IPS DF 19.7 (cell line): ENCODE measurements around the gene TRAF7.

ENCODE experiments used
- DNase-seq: peaks from one replicate; pipeline ENCODE4 v3.0.0-alpha.2; 2013; ENCODE audit warnings: low read depth, low spot score

Gene TRAF7

GRCh38 chr16:2147981-2148671, 7.5 kb upstream of the TRAF7 start, which contains the start of gene RAB26:
RAB26 (plus strand) TSS chr16:2148625; CDS start chr16:2148784, 159 bp downstream.
- no peak for DNase-seq

DNA sequence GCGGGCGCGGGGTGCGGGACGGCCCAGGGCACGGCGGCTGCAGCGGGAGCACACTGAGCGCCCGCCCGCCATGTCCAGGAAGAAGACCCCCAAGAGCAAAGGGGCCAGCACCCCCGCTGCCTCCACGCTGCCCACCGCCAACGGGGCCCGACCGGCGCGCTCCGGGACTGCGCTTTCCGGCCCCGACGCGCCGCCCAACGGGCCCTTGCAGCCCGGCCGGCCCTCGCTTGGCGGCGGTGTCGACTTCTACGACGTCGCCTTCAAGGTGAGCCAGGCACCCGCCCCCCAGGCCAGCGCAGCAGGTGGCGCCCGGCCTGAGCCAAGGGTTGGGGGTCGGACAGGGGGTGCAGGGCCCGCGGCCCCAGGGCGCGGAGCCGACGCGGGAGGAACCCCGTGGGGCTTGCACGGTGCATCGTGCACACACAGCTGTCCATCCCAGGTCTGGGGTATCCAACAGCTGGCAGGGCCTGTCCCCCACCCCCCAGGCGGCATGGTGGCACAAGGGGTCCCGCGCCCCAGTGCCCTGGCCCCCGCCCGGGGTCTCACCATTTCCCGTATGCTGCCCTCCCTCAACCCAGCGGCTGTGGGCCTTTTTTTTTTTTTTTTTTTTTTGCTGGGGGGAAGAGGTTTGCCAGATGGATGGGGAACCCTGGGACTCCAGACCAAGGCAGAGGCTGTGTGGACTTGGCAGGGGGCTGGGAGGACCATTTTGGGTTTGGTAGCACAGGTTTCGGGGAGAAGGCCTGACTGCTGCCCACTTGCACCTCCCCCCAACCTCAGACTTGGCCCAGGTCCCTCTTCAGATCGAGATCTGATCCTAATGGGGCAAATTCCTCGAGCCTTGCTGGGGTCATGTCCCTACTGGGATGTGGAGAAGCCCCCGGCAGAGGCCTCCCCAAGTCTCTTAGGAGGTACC, 6.6 kb upstream of the TRAF7 start:
- no peak for DNase-seq

DNA sequence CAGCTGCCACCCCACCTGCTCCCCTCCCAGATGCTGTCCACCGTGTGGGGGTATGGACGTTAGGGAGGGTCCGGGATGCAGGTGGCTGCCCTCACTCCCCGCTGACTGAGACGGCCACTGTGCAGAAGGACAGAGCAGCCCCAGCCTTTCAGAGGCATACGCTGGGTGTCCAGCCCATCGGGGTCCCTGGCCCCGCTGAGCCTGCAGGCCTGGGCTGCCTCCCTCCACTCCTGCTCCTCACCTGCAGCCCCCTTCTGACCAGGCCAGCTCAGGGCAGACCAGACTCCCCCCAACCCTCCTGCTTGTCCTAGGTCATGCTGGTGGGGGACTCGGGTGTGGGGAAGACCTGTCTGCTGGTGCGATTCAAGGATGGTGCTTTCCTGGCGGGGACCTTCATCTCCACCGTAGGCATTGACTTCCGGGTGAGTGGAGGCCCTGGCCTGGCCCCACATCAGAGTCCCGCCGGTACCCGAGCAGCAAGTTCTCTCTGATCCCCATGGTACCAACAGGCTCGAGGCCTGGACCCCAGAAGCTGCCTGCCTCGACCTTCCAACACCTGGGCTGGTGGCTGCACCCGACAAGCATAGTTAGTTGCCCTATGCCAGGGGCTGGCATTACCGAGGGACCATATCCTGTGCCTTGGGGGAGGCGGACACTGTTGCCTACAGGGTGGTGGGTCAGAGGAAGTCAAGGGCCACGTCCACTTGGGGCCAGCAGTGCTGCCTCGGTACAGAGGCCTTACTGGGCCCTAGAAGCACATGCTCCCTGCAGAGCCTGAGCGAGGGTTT, 5.8 kb upstream of the TRAF7 start:
- no peak for DNase-seq

DNA sequence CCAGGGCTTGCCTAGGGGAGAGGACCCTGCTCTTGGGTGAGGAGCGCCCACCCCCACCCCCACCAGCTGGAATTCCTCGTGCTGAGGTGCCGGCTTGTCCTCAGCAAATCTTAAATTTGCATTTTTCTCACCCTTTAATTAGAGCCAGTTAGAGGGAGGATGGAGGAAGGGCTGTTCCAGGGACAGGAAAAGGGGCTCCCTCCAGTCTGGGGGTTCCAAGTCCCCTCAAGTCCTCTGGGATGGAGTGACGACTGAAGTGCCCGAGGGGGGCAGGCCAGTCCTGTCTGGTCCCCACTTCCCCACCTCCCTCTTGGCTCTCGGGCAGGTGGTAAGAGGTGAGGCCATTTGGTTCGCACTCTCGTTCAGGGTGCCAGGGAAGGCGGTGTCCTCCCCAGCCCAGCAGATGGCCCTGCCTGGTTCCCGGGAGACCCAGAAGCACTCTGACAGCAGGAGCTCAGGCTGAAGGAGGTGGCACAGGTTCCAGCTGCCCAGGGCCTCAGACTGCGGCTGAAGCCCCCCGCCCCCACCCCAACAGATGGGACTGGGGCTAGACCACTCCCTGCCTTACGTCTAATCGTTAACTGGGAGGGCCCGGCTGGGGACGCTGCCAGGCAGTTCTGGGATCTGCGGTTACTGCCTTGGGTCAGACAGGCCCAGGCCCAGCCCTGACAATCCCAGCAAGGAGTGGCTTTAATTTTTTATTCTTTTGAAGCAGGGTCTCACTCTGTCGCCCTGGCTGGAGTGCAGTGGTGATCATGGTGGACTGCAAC, 5.0 kb upstream of the TRAF7 start:
- no peak for DNase-seq

DNA sequence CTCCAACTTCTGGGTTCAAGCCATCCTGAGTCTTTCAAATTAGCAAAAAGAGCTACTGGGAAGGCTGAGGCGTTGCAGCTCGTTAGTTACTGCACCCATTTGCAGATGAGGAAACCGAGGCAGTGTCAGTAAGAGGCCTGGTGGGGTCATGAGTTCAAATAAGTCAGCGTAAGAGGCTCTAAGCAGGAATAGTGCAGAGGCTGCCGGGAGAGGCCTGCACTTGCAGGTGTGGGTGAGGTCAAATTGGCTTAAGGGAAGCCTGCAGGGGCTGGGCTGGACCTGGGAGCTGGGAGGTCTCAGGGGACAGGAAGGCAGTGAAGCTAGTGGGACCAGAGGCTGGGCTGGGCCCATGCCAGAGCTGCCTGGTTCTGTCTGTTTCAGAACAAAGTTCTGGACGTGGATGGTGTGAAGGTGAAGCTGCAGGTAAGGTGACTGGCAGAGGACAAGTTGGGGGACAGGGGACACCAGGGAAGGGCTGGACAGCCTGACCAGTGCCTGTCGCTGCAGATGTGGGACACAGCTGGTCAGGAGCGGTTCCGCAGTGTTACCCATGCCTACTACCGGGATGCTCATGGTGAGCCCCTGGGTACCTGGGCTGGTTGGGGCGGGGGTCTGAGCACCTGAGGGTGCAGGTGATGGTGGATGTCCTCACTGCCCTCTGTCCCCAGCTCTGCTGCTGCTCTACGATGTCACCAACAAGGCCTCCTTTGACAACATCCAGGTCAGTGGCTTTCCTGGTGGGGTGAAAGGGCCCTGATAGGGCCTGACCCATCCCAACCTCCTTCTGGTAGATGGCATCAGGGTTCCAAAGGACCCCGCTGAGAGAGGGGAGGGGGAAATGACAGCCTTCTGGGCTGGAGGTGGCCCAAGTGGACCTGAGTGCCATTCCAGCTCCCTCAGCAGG, 4.1 kb upstream of the TRAF7 start:
- no peak for DNase-seq

DNA sequence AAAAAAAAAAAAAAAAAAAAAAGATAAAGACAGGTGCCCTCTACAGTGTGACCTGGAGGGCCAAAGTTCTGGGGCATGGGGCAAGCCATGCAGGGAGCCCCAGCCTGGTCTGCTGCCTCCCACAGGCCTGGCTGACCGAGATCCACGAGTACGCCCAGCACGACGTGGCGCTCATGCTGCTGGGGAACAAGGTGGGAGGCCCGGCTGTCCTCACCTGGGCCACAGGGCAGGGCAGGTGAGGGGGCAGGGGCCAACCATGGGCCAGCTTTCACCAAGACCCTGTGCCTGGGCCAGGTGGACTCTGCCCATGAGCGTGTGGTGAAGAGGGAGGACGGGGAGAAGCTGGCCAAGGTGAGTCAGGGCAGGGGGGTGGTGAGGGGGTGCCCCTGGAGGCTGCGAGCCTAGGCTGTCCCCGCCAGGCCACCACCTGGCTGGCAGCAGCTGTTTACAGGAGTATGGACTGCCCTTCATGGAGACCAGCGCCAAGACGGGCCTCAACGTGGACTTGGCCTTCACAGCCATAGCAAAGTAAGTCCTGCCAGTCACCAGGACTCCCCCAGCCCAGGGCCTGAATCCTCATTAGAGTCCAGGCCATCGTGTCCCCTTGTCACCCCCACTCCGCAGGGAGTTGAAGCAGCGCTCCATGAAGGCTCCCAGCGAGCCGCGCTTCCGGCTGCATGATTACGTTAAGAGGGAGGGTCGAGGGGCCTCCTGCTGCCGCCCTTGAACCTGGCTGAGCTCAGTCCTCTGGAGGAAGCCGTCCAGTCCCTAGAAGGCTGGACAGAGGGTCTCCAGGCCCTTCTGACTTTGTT, 2.7 kb upstream of the TRAF7 start:
- DNase-seq: no peak

DNA sequence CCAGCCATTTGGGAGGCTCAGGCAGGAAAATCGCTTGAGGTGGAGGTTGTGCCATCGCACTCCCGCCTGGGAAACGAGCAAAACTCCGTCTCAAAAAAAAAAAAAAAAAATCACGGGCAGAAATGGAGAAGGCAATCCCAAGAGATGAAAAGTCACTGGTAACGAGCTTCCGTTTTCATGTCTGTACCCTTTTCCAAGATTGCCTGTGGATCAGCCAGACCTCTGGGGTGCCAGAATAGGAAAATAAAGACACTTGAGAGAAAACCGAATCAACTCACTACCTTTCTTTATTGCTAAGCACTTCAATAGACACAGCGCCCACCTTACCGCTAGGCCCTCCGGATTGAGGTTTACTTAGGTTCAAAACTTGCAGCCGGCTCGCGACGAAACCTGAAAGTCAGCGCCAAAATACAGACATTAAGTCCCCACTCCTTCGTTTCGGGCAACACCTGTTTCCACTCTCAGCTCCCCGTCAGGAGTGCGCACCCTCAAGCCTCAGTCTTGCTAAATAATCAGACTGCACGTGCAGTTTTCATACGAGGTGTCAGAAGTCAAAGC, 970 bp upstream of the TRAF7 start:
- no peak for DNase-seq

GRCh38 chr16:2155977-2156848, 631 bp downstream of the TRAF7 start:
- no peak for DNase-seq

DNA sequence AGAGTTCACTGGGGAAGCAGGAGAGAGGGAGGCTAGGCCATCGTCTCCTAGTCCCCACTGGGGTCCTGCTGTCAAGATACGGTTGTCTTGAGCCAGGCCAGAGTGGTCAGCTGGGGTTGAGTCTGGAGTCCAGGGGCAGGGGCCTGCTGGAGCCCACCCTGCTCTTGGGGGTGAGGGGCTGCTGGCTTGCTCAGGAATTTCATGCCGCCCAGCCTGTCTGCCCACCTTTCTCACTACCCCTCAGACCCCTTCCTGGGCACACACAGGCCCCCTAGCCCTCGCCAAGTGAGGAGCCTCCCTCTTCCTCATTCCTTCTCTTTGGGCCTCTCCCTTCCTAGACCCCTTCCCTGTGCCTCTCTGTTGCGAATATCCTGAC, 1.3 kb downstream of the TRAF7 start:
- no peak for DNase-seq

GRCh38 chr16:2157480-2158261, 2.1 kb downstream of the TRAF7 start:
- DNase-seq: no peak

GRCh38 chr16:2158262-2158638, 2.7 kb downstream of the TRAF7 start:
- no peak for DNase-seq

- DNase-seq: no peak
Measured at GRCh38 chr16:2159175-2159838, 3.7 kb downstream of the TRAF7 start.

- DNase-seq: no peak
Measured at GRCh38 chr16:2160915-2161551, 5.5 kb downstream of the TRAF7 start.

GRCh38 chr16:2161911-2162310, 6.3 kb downstream of the TRAF7 start:
- DNase-seq: no peak

DNA sequence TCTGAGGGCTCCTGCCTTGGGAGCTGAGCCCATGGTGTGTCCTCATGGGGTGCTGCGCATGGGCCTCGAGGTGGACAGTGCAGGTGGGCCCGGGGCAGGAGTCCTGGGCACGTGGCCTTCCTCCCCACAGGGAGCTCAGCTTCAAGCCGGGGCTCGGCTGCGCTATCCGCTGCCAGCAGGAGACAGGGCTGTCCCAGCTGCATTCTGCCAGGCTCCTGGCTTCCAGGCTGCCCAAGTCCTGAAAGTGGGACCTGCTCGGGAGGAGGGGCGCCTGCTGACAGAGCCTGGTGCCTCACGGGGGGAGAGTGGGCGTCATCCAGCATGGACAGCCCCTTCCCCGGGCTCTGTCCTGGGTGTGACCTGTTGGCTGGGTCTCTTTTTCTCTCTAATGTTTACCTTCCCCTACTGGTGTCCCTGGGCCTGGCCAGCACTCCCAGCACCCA, 7.1 kb downstream of the TRAF7 start:
- DNase-seq: no peak

- DNase-seq: no peak
Measured at GRCh38 chr16:2163211-2163881, 7.8 kb downstream of the TRAF7 start.
